Lung microvascular endothelial cell (primary cell): ENCODE data around the gene HOGA1. TPM values are rescaled to one million over a fixed set of nuclear protein-coding genes. Genes with fewer than 3 reads are reported as not detected.
"Not testable (repeated sequence)": the region's sequence is repeated elsewhere in the genome, so short reads cannot be mapped to it uniquely, and the experiment has no call there.

ENCODE experiments used
- DNase-seq, 2 donors: peaks; one replicate each; pipeline versions ENCODE4 v3.0.0 to v3.0.0-alpha.2; 2010; ENCODE audit warnings: low read depth in 2 of 2
- total RNA-seq: library from RNA; depleted of rRNA; stranded (reverse); fragments of >200 nt; gene quantifications from 2 replicates; pipeline ENCODE4 v1.2.1, GENCODE V29; 2014

HOGA1 gene
- total RNA-seq, 1 donor from 2014 or later, result under 0.01 TPM

DNA sequence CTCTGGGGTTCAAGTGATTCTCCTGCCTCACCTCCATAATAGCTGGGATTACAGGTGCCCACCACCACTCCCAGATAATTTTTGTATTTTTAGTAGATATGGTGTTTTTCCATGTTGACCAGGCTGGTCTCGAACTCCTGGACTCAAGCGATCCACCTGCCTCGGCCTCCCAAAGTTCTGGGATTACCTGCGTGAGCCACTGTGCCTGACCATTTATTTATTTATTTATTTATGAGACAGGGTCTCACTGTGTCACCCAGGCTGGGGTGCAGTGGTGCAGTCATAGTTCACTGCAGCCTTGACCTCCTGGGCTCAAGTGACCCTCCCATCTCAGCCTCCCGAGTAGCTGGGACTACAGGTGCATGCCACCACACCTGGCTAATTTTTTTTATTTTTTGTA, 29.9 kb upstream of the HOGA1 start:
- DNase-seq, result not testable (repeated sequence)

DNA sequence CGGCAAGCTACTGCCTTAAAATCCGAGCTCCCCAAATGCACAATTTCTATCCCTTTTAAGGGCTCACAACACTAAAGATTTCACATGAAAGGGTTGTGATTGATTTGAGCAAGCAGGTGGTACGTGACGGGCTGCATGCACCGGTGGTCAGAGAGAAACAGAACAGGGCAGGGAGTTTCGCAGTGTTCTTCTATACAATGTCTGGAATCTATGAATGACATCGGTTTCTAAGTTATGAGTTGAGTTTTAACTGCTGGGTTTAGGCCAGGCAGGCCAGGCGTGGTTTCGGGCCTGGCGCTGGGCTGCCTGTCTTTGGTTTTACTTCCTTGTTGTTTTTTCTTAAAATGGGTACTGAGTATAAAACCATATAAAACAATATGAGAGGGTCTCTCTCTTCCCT, 28.6 kb upstream of the HOGA1 start:
- not testable (repeated sequence) for DNase-seq

DNA sequence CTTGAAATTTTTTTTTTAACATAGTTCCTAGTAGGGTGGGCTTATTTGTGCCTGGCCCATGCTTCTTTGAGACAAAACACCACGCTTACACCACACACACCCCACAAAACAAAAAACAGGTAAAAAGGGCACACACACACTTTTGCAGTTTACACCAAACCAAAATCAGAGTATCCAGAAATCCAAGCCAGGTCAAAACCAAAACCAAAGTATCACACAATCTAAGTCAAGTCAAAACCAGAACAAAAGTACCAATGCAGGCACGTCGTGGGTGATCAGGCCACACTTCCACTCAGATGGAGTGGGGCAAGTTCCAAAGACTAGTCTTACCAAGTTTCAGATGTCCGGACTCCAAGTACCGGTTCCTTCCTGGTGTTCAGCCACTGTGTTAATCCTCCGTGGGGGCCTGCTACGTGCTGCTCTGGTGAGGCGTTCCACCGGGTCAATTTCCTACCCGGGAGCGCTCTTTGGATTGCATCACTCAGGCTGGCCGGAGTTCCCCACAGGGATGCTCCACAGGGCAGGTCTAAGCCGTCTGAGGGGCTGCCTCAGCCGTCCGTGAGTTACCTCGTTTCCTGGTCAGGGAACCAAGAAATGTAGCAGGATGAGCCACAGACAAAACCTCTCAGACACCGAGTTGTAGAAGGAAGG, 23.3 kb upstream of the HOGA1 start:
- peak; percentile 34 to 69 for DNase-seq

DNA sequence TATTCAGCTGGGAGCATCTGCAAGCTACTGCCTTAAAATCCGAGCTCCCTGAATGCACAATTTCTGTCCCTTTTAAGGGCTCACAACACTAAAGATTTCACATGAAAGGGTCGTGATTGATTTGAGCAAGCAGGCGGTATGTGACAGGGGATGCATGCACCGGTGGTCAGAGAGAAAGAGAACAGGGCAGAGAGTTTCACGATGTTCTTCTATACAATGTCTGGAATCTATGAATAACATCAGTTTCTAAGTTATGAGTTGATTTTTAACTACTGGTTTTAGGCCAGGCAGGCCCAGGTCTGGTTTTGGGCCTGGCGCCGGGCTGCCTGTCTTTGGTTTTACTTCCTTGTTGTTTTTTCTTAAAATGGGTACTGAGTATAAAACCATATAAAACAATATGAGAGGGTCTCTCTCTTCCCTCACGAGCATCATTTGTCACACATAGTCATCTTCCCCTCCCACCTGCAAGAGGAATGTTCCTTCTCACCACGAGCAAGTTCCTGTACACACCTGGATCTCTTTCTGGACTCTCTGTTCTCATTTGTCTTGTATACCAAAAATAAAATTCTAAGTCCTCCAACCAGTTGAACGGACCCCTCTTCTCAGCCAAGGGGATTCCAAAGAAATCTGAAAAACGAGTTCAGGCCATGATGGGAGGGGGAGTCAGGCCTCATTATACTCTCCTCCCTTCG, 22.7 kb upstream of the HOGA1 start:
- DNase-seq, result not testable (repeated sequence)

DNA sequence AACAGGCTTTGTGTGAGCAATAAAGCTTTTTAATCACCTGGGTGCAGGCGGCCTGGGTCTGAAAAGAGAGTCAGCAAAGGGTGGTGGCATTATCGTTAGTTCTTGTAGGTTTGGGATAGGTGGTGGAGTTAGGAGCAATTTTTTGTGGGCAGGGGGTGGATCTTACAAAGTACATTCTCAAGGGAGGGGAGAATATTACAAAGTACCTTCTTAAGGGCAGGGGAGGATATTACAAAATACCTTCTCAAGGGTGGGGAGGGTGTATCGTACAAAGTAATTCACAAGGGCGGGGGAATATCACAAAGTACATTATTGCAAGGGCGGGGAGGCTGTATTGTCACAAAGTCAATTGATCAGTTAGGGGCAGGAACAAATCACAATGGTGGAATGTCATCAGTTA, 21.9 kb upstream of the HOGA1 start:
- not testable (repeated sequence) for DNase-seq

DNA sequence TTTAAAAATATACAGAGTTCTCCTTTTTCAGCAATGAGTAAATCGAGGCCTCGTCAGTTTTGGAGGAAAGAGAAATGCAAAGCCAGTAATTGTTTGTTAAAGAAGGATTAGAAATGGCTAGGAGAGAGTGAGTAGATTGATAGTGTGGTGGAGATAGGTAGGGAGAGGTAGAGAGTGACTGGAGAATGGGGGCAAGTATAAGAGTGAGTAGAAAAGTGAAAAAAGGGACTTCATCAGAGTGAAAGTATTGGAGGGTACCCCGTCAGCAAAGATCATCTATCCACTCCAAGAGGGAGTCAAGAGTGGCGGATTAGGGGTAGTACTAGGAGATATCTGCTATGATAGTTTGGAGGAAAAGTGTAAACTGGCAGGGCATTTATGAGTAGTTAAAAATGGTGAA, 20.9 kb upstream of the HOGA1 start:
- no peak for DNase-seq

DNA sequence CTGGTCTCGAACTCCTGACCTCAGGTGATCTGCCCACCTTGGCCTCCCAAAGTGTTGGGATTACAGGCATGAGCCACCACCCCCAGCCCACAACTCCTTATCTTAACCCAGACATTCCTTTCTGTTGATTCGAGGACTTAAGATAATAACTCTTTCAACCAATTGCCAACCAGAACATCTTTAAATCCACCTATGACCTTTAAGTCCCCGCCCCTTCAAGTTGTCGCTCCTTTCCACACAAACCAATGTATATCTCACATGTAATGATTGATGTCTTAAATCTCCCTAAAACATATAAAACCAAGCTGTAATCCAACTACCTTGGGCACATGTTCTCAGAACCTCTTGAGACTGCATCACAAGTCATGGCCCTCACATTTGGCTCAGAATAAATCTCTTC, 19.4 kb upstream of the HOGA1 start:
- no peak for DNase-seq

DNA sequence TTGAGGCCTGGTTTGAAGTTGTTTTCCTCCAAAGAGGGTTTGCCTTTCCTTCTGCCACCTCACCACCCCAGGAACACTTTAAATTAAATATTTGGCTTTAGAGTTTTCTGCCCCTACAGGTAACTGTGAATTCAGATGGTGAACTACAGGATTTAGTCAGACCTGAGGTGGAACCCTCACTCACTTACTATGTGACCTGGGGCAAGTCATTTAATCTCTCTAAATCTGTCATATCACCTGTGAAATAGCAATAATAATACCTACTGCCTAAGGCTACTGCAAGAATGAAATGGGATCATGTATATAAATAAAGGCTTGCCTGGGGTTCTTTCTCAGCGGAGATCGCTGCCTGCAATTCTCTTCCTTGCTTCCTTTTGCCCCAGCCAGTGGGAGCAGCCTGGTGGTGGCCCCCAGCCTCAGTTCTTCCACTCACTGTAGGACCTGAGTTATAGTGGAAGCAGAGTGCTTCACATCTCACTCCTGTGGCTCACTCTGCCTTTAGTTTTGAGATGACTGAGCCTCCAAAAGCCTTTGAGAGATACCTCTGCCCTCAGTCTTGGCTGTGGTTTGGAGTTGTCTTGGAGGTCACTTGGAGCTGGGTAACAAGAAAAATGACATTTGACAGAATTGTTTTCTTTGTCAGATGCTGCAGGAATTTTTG, 17.7 kb upstream of the HOGA1 start:
- DNase-seq, result no peak

DNA sequence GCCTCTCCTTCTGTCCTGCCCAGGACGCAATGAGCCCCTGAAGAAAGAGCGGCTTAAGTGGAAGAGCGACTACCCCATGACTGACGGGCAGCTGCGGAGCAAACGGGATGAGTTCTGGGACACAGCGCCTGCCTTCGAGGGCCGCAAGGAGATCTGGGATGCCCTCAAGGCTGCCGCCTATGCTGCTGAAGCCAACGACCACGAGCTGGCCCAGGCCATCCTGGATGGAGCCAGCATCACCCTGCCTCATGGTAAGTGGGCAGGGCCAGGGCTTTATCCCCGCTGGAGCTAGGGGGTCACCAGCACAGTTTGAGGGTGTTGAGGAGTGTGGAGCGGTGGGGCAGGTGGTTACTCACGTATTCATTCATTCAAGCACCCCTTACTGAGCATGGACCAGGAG, 16.3 kb upstream of the HOGA1 start:
- no peak for DNase-seq

DNA sequence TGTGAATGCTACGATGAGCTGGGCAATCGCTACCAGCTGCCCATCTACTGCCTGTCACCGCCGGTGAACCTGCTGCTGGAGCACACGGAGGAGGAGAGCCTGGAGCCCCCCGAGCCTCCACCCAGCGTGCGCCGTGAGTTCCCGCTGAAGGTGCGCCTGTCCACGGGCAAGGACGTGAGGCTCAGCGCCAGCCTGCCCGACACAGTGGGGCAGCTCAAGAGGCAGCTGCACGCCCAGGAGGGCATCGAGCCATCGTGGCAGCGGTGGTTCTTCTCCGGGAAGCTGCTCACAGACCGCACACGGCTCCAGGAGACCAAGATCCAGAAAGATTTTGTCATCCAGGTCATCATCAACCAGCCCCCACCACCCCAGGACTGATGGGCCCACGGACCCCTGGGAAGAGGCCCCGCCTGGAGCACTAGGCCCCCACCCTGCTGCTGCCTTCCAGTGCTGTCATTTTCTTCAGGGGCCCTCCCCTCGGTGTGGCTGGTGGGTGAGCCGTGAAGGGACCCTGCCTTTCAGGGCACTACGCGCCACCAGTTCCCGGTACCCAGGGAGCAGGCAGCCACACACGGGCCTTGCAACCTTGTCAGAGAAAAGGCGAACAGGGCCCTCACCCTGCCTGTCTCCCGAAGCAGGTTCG, 13.9 kb upstream of the HOGA1 start:
- no peak for DNase-seq

DNA sequence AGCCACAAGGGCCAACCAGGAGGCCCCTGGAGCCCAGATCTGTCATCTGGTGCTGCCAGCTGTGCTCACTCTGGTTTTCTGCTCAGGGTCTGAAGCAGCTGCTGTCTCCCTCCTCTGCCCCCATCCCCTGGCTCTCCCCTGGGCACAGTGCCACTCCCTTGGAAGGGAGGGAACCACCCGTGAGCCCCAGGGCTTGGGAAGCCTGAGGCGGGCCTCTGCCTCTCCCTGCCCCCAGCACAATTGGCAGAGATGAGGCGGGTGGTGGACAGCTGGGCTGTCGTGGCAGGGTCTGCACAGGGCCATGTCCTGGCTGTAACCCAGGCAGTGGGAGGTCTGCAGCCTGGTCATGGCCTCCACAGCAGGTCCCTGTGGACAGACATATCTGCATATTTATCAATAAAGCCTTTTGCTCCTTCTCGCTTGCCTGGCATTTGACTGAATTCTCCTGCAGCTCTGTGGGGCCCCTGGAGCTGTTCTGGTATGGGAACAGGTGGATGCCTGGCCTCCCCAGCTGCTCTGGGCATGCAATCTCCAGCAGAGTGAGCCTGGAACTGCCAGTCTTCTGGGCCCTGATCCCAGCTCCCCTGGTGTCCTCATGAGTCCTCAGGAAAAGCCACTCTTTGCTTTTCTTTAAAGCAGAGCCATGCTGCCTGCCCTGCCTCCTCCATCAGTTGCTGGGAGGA, 13.3 kb upstream of the HOGA1 start:
- no peak for DNase-seq

DNA sequence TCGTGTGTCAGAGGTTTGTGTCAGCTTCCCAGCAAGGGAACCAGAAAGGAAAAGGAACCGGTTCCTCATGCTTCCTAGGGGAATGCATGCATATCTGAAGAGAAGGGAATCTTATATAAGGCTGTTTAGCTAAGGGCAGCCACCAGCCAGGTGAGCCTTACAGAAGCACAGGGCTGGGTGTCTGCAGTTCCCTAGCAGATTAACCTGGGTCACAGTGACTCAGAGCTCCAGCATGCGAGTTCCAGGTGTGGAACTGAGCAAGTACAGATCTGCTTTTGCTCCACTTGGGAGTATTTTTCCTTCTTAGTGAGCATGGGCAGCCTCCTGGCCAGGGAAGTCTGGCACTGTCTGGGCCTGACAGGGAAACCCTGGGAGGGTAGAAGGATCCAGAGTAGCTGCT, 12.6 kb upstream of the HOGA1 start:
- DNase-seq, result no peak

DNA sequence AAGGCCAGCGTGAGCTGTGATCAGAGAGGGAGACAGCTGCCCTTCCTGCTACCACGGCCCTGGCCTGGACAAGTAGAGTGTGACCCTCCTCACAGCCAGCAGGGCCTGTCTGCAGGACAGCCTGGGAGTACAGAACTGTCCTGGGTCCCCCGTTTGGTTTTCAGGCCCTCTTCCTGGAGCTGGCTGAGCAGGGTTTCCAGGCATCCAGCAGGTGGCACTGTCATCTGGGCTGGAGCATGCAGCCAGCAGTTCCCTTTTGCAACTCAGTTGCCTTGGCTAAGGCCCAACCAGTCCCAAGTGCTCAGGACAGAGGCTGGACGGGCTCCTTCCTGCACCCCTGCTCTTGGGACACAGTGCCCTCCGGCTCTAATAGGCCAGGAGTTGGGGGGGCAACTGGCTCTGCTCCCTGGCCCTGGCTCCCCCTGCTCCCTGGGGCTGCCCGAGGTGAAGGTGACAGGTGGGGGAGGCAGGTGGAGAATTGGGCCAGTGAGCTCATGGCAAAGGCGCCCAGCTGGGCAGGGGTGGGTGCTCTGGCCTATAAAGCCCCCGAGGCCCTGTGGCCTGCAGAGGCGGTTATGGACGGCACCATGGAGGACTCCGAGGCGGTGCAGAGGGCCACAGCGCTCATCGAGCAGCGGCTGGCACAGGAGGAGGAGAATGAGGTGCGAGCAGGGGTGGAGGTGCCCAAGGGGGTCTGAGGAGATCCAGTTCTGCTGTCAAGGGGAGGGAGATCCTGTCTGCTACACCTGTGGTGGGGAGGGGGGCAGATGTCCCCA, 11.8 kb upstream of the HOGA1 start, which contains the start of gene ANKRD2:
TSS of gene ANKRD2 (plus strand) at position 566 of the 776 bp plus-strand sequence. CDS start at position 576, 10 bp downstream.
- DNase-seq, result peak; percentile 82 to 92

DNA sequence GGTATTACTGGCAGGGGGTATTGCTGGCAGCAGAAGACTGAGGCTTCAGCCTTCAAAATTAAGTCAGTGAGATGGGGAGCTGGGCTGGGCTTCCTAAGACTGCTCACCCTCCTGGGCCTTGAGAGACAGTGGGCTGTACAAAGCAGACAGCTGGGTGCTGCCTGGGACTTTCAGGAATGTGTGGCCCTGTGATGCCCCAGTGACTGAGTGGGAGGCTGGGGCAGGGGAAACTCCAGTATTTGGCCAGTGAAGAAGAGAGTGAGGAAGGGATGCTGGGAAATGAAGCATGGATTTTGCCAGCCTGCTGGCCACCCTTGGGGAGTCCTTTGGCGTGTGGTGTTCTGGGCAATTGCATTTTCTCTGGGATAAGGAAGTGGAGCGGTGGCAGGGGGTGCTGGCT, 11.2 kb upstream of the HOGA1 start:
- no peak for DNase-seq

DNA sequence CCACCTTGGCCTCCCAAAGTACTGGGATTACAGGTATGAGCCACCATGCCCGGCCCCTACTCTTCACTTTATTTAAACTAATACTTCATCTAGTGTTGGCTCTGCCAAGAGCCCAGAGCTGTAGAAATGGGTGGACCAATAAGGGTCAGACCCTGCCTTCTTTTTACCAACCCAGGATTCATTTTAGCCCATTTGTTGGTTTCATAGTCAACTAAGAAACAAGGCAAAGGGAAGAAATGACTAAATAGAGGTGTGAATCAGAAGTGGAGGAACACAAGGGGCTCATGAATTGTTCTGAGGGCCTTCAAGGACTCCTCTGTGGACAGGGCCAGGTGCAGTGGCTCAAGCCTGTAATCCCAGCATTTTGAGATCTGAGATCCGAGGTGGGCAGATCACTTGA, 10.5 kb upstream of the HOGA1 start:
- DNase-seq, result no peak

DNA sequence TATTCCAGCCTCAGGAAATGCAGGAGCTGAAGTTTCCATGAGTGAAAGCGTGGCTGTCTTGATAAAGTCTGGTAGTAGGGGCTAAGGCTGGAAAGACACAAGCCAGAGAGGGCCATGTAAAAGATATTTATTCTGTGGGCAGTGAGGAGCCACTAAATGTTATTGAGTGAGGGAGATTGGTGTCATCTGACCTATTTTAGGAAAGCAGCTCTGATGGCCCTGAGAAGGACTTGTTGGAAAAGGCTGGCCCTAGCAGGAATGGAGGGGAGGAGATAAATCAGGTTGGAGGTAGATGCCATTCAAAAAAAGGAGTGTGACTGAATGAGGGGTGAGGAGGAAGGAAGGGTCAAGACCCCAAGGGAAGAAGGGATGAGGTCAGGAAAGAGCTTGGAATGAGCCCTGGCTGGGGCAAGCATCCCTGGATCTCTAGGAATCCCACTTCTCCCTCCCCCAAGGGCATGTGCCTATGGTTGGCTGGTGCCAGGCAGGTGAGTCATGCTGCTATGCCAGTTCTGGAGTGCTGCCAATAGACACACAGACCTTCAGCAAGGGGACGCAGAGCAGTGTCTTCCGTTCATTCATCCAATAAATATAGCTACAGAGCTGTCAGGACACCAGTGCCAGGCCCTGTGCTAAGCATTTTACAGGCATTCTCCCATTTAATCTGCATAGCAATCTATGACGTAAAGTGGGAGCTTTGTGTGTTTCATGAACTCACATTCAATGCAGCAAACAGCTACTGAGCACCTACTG, 9.6 kb upstream of the HOGA1 start:
- peak; percentile 67 to 94 for DNase-seq

DNA sequence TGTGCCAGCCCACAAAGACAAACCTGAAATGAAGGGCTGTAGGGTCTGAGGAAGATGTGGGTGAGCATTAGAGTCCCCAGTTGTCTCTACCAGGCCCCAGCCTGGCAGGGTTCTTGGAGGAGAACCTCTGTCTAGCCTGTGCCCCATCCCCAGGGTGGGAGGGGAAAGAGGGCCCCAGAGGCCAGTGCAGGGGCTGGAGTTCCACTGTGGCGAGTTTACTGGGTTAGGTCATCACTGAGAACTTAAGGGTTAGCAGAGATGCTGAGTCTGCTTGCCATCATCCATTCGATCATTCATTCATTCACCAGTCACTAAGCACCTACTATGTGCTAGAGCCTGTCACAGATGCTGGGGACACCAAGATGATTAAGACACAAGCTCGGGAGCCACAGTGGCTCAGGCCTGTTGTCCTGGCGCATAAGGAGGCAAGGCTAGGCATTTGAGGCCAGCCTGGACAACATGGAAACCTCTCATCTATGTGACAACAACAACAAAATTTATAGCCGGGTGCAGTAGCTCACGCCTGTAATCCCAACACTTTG, 9.0 kb upstream of the HOGA1 start:
- no peak for DNase-seq

DNA sequence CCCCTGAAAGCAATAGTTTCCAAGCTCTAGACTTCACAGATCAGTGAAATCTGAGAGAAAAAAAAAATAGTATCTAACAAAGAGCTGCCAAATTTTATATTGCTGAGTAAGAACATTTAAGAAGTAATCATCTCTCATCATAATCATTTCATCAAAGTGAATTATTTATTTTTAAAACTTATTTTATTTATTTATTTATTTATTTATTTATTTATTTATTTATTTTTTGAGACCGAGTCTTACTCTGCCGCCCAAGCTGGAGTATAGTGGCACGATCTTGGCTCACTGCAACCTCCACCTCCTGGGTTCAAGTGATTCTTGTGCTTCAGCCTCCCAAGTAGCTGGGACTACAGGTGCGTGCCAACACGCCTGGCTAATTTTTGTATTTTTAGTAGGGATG, 7.7 kb upstream of the HOGA1 start:
- DNase-seq, result not testable (repeated sequence)

DNA sequence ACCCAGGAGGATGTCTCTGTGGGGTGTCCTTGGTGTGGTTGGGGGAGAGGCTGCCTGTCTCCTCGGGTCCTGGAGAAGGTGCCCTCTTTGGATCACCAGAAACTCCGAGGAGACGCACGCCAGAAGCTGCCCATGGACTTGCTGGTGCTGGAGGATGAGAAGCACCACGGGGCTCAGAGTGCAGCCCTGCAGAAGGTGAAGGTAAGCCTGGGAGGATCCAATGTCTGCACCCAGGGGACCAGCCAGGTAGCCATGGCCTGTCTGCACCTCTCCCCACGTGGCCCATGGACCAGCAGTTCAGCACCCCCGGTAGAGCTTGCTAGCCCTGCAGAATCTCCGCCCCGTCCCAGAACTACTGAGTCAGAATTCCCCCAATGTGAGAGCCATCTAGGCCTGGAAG, 6.5 kb upstream of the HOGA1 start:
- no peak for DNase-seq
